Muscle of leg (tissue), 11 donors: ENCODE measurements around the gene EVA1B. TPM values are rescaled to one million over a fixed set of nuclear protein-coding genes. Genes with fewer than 3 reads are reported as not detected.

Experiments
- DNase-seq: peaks from one replicate; pipeline ENCODE4 v3.0.0; 2013
- H3K27ac ChIP-seq: one replicate; pipeline ENCODE4 v1.5.1; 2013; ENCODE audit warnings: mild to moderate bottlenecking, low read length, control low read depth
- H3K27me3 ChIP-seq: one replicate; pipeline ENCODE4 v1.6.1; 2013; ENCODE audit warnings: low read length; ENCODE audit not compliant: control insufficient read depth, insufficient read depth
- H3K36me3 ChIP-seq: one replicate; pipeline ENCODE4 v1.6.1; 2013; ENCODE audit warnings: low read length; ENCODE audit not compliant: control insufficient read depth, insufficient read depth
- H3K4me1 ChIP-seq: one replicate; pipeline ENCODE4 v1.6.1; 2013; ENCODE audit warnings: low read length; ENCODE audit not compliant: control insufficient read depth, insufficient read depth
- H3K4me3 ChIP-seq: one replicate; pipeline ENCODE4 v1.5.1; 2013; ENCODE audit warnings: low read length, control low read depth
- H3K9me3 ChIP-seq: replicated peaks from 2 replicates; pipeline ENCODE4 v1.6.1; 2013; ENCODE audit warnings: low read depth, low read length; ENCODE audit not compliant: control insufficient read depth
- WGBS: methylation state at CpG from one replicate; pipeline ENCODE4 v1.1.5; 2013; ENCODE audit warnings: missing lambda C conversion rate; ENCODE audit not compliant: insufficient coverage; 5-methylcytosine and 5-hydroxymethylcytosine counted together
- polyA plus RNA-seq, 8 donors: library from polyadenylated mRNA; unstranded; fragments of 120-200 nt; gene quantifications; one replicate each; pipeline versions ENCODE4 v1.2.1 to v1.2.3, GENCODE V29; 2013; ENCODE audit warnings: inconsistent platforms in 1 of 8, low replicate concordance in 1 of 8; ENCODE audit not compliant: insufficient read length in 8 of 8, insufficient read depth in 1 of 8
- total RNA-seq: library from RNA; stranded (reverse); fragments of 120-200 nt; gene quantifications from one replicate; pipeline ENCODE4 v1.2.4, GENCODE V29; 2013

Gene EVA1B
- total and polyA plus RNA-seq, 9 donors, result 28.5 to 58.3 (median 48.0) TPM

- no peaks in the 10 kb centered on the region for H3K9me3 ChIP-seq
- peak; percentile 54 for DNase-seq
- H3K4me3 ChIP-seq, result no peak overlapping the region
- H3K36me3 ChIP-seq, result peaks cover 56% of the 10 kb centered on the region
- 44% methylated on average over 3 of the region's 7 CpGs for WGBS
- H3K27me3 ChIP-seq, result no peaks in the 10 kb centered on the region
- H3K27ac ChIP-seq, result peak overlapping the region; percentile 76
- peaks cover 40% of the 10 kb centered on the region for H3K4me1 ChIP-seq
Measured at GRCh38 chr1:36349241-36349671, 25.8 kb upstream of the EVA1B start.

DNA sequence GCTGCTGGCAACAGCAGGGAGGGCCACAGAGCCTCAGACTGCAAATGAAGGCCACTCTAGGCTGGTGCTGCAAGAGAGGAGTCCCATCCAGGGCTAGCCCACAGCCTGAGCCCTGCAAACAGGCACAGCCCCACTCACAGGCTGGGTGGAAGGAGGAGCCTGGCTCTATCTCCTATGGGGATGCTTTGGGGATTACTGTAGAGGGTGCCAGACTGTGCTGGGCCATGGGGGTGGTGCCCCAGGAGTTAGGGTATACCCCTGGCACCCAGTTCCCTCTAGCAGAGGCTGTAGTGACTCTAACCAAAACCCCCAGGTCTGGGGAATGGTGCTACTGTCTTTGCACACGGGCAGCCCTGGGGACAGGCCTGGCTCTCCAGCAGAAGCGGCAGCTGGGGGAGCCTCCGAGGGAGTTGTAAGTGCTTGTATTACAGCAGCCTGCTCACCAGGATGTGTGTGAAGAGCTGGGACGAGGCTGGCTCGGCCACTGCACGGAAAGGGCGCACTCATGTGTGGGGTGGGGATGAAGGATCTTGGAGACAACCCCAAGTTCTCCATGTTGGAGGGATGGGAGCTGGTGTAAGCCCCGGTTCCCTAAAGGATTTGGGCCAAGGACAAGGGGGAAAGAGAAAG, 23.4 kb upstream of the EVA1B start:
- Histone ChIP-seq H3K27me3 (no peaks in the 10 kb centered on the region), H3K36me3 (peaks cover 49% of the 10 kb centered on the region), H3K4me1 (peaks cover 29% of the 10 kb centered on the region), H3K9me3 (no peaks in the 10 kb centered on the region), H3K4me3 (no peak overlapping the region), H3K27ac (no peak overlapping the region)
- no peak for DNase-seq
- 65% methylated on average over 8 of the region's 8 CpGs for WGBS

- DNase-seq, result no peak
- Histone ChIP-seq H3K36me3 (peaks cover 58% of the 10 kb centered on the region), H3K4me3 (no peak overlapping the region), H3K27me3 (no peaks in the 10 kb centered on the region), H3K4me1 (peaks cover 14% of the 10 kb centered on the region), H3K9me3 (no peaks in the 10 kb centered on the region), H3K27ac (no peak overlapping the region)
- WGBS, result 88% methylated on average over 7 of the region's 7 CpGs
Measured at GRCh38 chr1:36345353-36345752, 21.9 kb upstream of the EVA1B start.

DNA sequence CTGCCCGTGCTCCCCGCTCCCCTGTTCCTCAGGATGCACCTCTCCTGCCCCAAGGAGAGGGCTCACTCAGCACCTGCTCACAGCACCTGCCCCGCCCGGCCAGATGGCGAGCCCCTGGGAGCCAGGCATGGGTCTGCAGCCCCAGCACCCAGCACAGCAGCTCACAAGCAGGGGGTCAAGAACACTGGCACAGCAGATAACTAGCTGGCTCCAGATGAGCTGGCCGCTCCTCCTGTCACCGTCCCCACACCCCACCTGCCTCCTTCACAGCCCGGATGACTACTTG, 20.9 kb upstream of the EVA1B start:
- DNase-seq, result no peak
- no peak overlapping the region for H3K4me3 ChIP-seq
- H3K4me1 ChIP-seq, result peaks cover 4% of the 10 kb centered on the region
- peaks cover 56% of the 10 kb centered on the region for H3K36me3 ChIP-seq
- no peak overlapping the region for H3K27ac ChIP-seq
- WGBS, result 90% methylated on average over 8 of the region's 8 CpGs
- no peaks in the 10 kb centered on the region for H3K9me3 ChIP-seq
- H3K27me3 ChIP-seq, result no peaks in the 10 kb centered on the region

- Histone ChIP-seq H3K36me3 (peaks cover 53% of the 10 kb centered on the region), H3K27me3 (no peaks in the 10 kb centered on the region), H3K4me3 (no peak overlapping the region), H3K4me1 (peaks cover 2% of the 10 kb centered on the region), H3K27ac (no peak overlapping the region), H3K9me3 (no peaks in the 10 kb centered on the region)
- WGBS, result 87% methylated on average over 21 of the region's 24 CpGs
- DNase-seq, result no peak
Measured at GRCh38 chr1:36343651-36344394, 20.4 kb upstream of the EVA1B start.

GRCh38 chr1:36342426-36343185, 19.2 kb upstream of the EVA1B start:
- Histone ChIP-seq H3K36me3 (peaks cover 44% of the 10 kb centered on the region), H3K9me3 (no peaks in the 10 kb centered on the region), H3K4me1 (peaks cover 8% of the 10 kb centered on the region), H3K27me3 (no peaks in the 10 kb centered on the region), H3K4me3 (no peak overlapping the region), H3K27ac (no peak overlapping the region)
- no peak for DNase-seq
- 86% methylated on average over 8 of the region's 10 CpGs for whole genome bisulfite sequencing

GRCh38 chr1:36341626-36342320, 18.3 kb upstream of the EVA1B start:
- WGBS, result 91% methylated on average over 27 of the region's 34 CpGs
- no peak overlapping the region for H3K4me3 ChIP-seq

GRCh38 chr1:36339615-36340014, 16.2 kb upstream of the EVA1B start:
- Histone ChIP-seq H3K27me3 (no peaks in the 10 kb centered on the region), H3K4me3 (no peak overlapping the region), H3K36me3 (peaks cover 25% of the 10 kb centered on the region), H3K9me3 (no peaks in the 10 kb centered on the region), H3K4me1 (peaks cover 8% of the 10 kb centered on the region), H3K27ac (no peak overlapping the region)
- WGBS, result 47% methylated on average over 3 of the region's 9 CpGs
- no peak for DNase-seq

More at GRCh38 chr1:36341626-36342320, 18.3 kb upstream of the EVA1B start:
- Histone ChIP-seq H3K27me3 (no peaks in the 10 kb centered on the region), H3K9me3 (no peaks in the 10 kb centered on the region), H3K27ac (no peak overlapping the region), H3K36me3 (peaks cover 41% of the 10 kb centered on the region), H3K4me1 (peaks cover 8% of the 10 kb centered on the region)
- DNase-seq, result no peak

DNA sequence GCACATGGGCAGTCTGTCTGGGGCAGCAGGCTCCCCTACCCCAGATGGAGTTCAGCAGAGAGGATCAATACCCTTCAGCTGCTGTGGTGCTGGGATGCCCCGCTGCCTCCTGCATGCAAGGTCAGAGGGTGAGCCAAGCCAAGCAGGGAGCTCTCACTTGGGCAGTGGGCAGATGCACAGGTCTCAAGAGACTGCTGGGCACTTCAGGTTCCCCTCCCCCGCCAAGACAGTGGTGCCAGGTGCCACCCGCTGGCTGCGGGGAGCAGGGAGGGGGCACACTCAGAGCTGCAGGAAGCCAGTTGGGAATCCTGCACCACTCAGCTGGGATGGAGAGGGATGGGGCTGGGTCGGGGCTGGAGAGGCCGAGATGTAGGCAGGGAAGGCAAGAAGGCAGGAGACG, 15.8 kb upstream of the EVA1B start:
- WGBS, result 82% methylated on average over 3 of the region's 7 CpGs
- DNase-seq, result no peak
- Histone ChIP-seq H3K36me3 (peaks cover 25% of the 10 kb centered on the region), H3K27me3 (no peaks in the 10 kb centered on the region), H3K4me3 (no peak overlapping the region), H3K27ac (no peak overlapping the region), H3K9me3 (no peaks in the 10 kb centered on the region), H3K4me1 (peaks cover 8% of the 10 kb centered on the region)

GRCh38 chr1:36337830-36338229, 14.4 kb upstream of the EVA1B start:
- no peak overlapping the region for H3K27ac ChIP-seq
- DNase-seq, result no peak
- 83% methylated on average over 1 of the region's 6 CpGs for WGBS

More at GRCh38 chr1:36337830-36338229, 14.4 kb upstream of the EVA1B start:
- Histone ChIP-seq H3K4me1 (peaks cover 8% of the 10 kb centered on the region), H3K36me3 (peaks cover 14% of the 10 kb centered on the region), H3K27me3 (no peaks in the 10 kb centered on the region), H3K4me3 (no peak overlapping the region), H3K9me3 (no peaks in the 10 kb centered on the region)
